GM12801 (cell line): ENCODE measurements around the gene PTGR3.

Source experiments
- TF ChIP-seq, protein P1 (sequence below): IDR thresholded peaks from one replicate; pipeline ENCODE4 v1.5.1; 2011; ENCODE audit warnings: control low read depth; ENCODE audit not compliant: insufficient read length; ENCODE audit errors: extremely low read depth

PTGR3 gene

DNA sequence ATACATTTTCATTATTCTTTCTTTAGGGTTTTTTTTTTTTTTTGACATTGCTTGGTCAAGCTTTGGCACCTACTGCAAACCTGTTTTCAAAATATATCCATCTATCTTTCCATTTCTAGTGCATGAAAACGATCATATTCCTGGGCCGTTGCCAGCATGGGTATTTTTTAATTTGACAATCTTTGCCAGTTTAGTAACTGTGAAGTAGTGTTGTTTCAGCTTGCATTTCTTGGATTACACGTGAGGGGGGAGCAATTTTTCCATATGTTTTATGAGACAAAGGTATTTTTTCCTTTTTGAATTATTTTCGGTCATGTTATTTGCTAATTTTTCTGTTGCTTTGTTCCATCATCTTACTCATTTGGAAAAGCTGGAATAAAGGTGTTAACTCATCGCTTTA lies 42.5 kb upstream of the PTGR3 start:
- TF ChIP-seq, protein P1, sequence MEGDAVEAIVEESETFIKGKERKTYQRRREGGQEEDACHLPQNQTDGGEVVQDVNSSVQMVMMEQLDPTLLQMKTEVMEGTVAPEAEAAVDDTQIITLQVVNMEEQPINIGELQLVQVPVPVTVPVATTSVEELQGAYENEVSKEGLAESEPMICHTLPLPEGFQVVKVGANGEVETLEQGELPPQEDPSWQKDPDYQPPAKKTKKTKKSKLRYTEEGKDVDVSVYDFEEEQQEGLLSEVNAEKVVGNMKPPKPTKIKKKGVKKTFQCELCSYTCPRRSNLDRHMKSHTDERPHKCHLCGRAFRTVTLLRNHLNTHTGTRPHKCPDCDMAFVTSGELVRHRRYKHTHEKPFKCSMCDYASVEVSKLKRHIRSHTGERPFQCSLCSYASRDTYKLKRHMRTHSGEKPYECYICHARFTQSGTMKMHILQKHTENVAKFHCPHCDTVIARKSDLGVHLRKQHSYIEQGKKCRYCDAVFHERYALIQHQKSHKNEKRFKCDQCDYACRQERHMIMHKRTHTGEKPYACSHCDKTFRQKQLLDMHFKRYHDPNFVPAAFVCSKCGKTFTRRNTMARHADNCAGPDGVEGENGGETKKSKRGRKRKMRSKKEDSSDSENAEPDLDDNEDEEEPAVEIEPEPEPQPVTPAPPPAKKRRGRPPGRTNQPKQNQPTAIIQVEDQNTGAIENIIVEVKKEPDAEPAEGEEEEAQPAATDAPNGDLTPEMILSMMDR: no peak

DNA sequence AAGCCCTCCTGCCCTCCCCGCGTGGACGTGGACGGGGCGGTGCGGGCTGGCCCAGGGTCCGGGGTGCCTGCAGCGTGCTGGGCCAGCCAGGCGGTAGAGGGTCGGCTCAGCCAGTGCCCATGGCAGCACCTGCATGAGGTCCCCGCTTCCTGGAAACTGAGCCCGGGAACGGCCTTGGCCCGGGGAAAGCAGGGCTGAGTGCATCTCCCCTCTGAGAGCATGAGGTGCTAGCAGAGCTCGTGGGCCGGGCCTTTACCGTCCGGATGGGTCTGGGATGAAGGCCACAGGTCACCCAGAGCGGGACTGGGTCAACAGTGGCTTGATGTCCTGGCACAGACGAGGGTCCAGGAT lies 41.5 kb upstream of the PTGR3 start:
- TF ChIP-seq, protein P1: no peak

DNA sequence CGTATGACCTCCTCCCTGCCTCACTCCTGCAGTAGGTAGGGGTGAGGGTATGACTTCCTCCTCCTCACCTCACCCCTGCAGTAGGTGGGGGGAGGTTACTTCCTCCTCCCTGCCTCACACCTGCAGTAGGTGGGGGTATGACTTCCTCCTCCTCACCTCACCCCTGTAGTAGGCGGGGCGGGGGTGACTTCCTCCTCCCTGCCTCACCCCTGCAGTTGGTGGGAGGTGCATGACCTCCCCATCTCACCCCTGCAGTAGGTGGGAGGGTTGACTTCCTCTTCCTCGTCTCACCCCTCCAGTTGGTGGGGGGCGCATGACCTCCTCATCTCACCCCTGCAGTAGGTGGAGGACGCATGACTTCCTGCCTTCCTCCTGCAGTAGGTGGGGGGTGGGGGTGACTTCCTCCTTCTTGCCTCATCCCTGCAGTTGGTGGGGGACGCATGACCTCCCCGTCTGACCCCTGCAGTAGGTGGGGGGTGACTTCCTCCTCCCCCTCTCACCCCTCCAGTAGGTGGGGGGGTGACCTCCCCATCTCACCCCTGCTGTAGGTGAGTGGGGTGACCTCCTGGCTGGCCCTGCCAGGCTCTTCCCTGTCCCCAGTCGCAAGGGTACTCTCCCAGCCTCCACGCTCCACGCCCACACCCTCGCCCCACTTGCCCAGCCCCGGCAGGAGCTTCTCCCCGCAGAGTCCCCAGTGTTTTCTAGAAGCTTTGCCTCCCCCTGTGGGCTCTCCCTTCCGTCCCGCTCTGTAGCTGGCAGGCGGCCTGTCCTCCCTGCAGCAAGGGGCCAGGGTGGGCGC lies 40.9 kb upstream of the PTGR3 start:
- TF ChIP-seq, protein P1: no peak

DNA sequence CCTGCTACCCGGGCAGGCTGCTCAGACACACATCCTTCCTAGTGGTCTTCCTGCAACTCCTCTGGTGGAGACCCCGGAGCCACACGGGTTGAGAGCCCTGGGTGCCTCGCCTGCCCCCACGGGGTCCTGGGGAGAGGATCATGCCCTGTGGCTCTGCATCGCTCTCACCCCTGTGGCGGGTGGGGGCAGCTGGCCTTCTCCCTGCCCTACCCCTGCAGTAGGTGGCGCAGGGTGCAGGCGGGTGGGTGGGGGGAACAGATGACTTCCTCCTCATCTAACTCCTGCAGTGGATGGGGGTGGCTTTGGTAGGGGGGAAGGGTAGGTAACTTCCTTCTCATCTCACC lies 40.2 kb upstream of the PTGR3 start:
- TF ChIP-seq, protein P1: no peak

DNA sequence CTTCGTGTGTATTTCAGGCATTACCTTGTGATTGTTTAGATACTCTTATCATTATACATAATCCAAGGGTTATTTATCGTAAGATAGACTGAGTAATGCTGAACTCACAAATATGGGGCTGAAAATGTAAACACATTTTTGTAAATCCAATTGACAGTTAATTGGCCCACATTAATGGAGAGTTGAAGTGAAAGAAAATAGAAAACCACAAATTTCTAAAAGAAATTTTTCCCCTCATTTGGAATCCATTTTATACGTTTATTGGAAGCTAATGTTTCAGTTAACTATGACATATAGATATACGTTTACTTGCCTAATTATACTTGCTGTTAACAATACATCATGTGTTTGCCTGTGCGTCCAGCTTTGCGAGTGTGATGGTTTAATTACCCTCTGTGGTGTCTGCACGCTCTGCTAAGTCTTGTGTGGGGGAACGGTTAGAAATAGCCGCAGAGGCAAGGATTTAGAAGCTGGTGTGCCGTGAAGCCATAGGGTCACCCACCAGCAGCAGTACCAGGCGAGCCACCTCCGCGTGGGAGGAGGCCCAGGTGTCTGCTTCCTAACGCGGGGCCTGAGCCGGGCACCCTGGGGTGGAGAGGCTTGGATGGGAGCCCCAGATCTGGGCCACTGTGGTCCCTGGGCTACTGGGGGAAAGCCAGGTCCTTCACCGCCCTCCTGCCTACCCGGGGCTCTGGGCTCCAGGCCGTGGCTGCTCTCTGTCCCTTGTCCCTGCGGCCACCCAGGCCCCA lies 39.7 kb upstream of the PTGR3 start:
- TF ChIP-seq, protein P1: no peak

DNA sequence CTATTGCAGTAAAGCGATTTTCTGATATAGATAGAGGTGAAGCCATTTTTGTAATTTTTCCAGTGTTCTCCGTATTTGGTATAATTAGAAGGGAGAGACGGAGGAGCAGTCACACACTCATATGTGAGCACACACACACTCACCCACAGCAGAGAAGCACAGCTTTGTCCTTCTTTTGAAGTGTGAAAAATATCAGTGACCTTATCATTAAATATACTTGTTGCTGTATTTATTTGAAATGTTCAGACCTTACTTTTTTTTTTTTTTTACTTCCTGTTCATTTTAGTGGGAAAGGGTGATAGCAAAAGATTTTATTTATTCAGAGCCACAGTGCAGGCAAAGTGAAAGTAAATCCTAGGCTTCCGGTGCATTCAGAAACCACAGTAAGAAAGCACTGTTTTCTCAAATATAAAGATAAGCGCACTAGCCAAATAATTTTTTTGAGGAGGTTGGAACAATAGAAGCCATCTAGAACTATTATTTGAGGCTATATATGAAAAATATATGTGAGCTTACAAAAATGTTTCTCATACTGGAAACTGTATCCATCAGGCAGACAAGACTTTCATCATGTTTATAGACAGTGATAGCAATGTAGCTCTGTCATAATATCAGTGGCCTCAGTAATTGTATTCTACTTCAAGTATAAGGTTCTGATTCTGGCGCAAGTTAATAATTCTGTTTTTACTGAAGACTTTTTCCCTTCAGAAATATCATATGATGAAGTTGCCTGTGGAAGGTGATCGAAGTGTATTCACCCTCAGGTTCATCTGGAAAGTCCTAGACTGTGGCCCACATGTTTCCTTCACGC lies 38.9 kb upstream of the PTGR3 start:
- TF ChIP-seq, protein P1: no peak
